Upper lobe of left lung (tissue), 6 donors: Measurements from ENCODE around the gene HTRA1. TPM values are rescaled to one million over a fixed set of nuclear protein-coding genes. Genes with fewer than 3 reads are reported as not detected.

Experiments
- ATAC-seq, 2 donors: fragments of 200-7000 bp; cut with Tn5 transposase; one replicate each; pipeline ENCODE4 v1.9.1; 2022; ENCODE audit warnings: mild to moderate bottlenecking in 2 of 2, moderate library complexity in 2 of 2; ENCODE audit not compliant: low FRiP score in 2 of 2
- DNase-seq, 2 donors: peaks; one replicate each; pipeline ENCODE4 v3.0.0-alpha.2; 2019 to 2020
- H3K27ac ChIP-seq, 4 donors: fragments of 200-600 bp; sonication (generic); one replicate each; pipeline ENCODE4 v1.5.1; 2016 to 2019
- H3K27me3 ChIP-seq, 4 donors: fragments of 200-600 bp; sonication (generic); one replicate each; pipeline ENCODE4 v1.5.1; 2017 to 2019
- H3K36me3 ChIP-seq, 4 donors: fragments of 200-600 bp; sonication (generic); one replicate each; pipeline ENCODE4 v1.5.1; 2016 to 2019
- H3K4me1 ChIP-seq, 4 donors: fragments of 200-600 bp; sonication (generic); one replicate each; pipeline ENCODE4 v1.5.1; 2018 to 2019
- H3K4me3 ChIP-seq, 4 donors: fragments of 200-600 bp; sonication (generic); one replicate each; pipeline ENCODE4 v1.5.1; 2017 to 2019; ENCODE audit warnings: mild to moderate bottlenecking in 2 of 4, moderate library complexity in 1 of 4
- H3K9me3 ChIP-seq, 4 donors: fragments of 200-600 bp; sonication (generic); one replicate each; pipeline ENCODE4 v1.5.1; 2018 to 2019
- EP300 ChIP-seq, 4 donors: sonication (generic); formaldehyde crosslinking; IDR thresholded peaks; one replicate each; pipeline ENCODE4 v1.5.1; 2017; ENCODE audit warnings: antibody characterized with exemption in 4 of 4, control low read depth in 2 of 4
- POLR2A ChIP-seq, 4 donors: fragments of 450-650 bp; IDR thresholded peaks; one replicate each; pipeline ENCODE4 v1.5.1; 2016 to 2017; ENCODE audit warnings: antibody characterized with exemption in 4 of 4, mild to moderate bottlenecking in 2 of 4
- POLR2AphosphoS5 ChIP-seq, 2 donors: sonication (generic); formaldehyde crosslinking; IDR thresholded peaks; one replicate each; pipeline ENCODE4 v1.5.1; 2017; ENCODE audit warnings: antibody characterized with exemption in 2 of 2
- WGBS, 2 donors: methylation state at CpG; one replicate each; pipeline ENCODE4 v1.1.5; 2017 to 2018; 5-methylcytosine and 5-hydroxymethylcytosine counted together
- total RNA-seq, 6 donors: library from RNA; depleted of rRNA in 4 of 6; stranded (reverse); fragments of >200 nt in 4 of 6; gene quantifications; one replicate each; pipeline versions ENCODE4 v1.1.0 to v1.2.1, GENCODE V29; 2016 to 2021
- TF ChIP-seq, protein P1 (sequence below), 6 experiments: fragments of 450-650 bp in 4 of 6; fragments of 200-600 bp in 2 of 6; sonication (generic) in 2 of 6; IDR thresholded peaks; one replicate each; pipeline ENCODE4 v1.5.1; 2016 to 2019; ENCODE audit warnings: antibody characterized with exemption in 6 of 6
- donor health status: DM: no; HTN: no; CAD: no; lungs with moderate emphysema.
- donor health status: DM: no; HTN: yes; CAD: no; lungs with severe emphysema.

HTRA1 gene
- total RNA-seq, 6 donors from 2014 or later = 20.7 to 72.8 (median 36.2) TPM

DNA sequence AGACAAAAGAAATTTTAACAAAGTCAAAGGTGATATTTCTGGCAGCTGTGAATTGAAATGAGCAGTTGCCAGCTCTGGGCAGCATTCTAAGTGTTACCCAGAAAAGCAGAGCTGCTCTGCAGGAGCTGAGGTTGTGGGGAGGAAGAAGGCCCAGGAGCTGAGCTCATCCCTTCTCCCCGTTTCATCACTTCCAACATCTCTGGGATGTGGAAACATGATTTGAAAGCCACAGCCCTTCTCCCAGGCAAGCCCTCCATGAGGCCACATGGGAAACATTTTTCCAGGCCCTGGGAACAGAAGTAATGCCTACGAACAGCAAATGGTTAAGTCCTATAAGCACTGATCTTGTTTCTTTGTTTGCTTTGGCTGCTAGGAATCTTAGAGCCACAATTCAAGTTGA is 88.3 kb downstream of the HTRA1 start:
- no peak for ATAC-seq

DNA sequence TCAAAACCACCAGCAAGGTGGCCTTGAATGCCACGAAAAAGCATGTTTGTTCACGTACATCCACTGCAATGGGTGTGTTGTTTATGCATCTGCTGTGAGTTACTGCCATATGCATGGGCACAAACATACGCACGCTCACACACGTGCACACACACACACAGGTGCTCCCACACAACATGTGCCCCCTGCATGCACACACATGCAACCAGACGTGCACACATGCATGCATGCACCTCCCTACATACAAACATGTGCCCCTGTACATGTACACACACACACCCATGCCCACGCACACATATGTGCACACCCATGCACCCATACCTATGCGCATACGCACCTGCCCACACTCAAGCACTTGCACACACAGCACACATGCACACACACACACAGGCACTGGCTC is 89.1 kb downstream of the HTRA1 start:
- H3K9me3 ChIP-seq = no peaks in the 10 kb centered on the region
- no peak overlapping the region for H3K4me3 ChIP-seq
- H3K27ac ChIP-seq = peak overlapping the region in 1 of 4 donors; percentile 37
- 91 to 96% methylated on average over 8 to 9 of the region's 9 CpGs for WGBS, 2 donors
- DNase-seq (no peak), ATAC-seq (peak in 1 of 2 donors; percentile 27)
- no peaks in the 10 kb centered on the region for H3K36me3 ChIP-seq
- no peaks in the 10 kb centered on the region for H3K27me3 ChIP-seq
- peaks cover 0 to 25% (median 9%) of the 10 kb centered on the region in 4 donors for H3K4me1 ChIP-seq
- TF ChIP-seq EP300 (IDR thresholded peaks at IDR 0.05) (no peak), POLR2AphosphoS5 (IDR thresholded peaks at IDR 0.05) (no peak), POLR2A (IDR thresholded peaks at IDR 0.05) (no peak)
- TF ChIP-seq, protein P1, sequence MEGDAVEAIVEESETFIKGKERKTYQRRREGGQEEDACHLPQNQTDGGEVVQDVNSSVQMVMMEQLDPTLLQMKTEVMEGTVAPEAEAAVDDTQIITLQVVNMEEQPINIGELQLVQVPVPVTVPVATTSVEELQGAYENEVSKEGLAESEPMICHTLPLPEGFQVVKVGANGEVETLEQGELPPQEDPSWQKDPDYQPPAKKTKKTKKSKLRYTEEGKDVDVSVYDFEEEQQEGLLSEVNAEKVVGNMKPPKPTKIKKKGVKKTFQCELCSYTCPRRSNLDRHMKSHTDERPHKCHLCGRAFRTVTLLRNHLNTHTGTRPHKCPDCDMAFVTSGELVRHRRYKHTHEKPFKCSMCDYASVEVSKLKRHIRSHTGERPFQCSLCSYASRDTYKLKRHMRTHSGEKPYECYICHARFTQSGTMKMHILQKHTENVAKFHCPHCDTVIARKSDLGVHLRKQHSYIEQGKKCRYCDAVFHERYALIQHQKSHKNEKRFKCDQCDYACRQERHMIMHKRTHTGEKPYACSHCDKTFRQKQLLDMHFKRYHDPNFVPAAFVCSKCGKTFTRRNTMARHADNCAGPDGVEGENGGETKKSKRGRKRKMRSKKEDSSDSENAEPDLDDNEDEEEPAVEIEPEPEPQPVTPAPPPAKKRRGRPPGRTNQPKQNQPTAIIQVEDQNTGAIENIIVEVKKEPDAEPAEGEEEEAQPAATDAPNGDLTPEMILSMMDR (IDR thresholded peaks at IDR 0.05) = no peak

More for the DNA sequence above, 88.3 kb downstream of the HTRA1 start:
- DNase-seq = peak in 1 of 2 donors; percentile 12
- Histone ChIP-seq H3K9me3 (no peaks in the 10 kb centered on the region), H3K4me1 (peaks cover 0 to 25% (median 9%) of the 10 kb centered on the region in 4 donors), H3K27me3 (no peaks in the 10 kb centered on the region), H3K36me3 (no peaks in the 10 kb centered on the region), H3K27ac (peak overlapping the region in 1 of 4 donors; percentile 32), H3K4me3 (no peak overlapping the region)
- TF ChIP-seq EP300 (IDR thresholded peaks at IDR 0.05) = no peak
- TF ChIP-seq POLR2AphosphoS5 (IDR thresholded peaks at IDR 0.05) = no peak
- TF ChIP-seq POLR2A (IDR thresholded peaks at IDR 0.05) = no peak
- TF ChIP-seq, protein P1 (IDR thresholded peaks at IDR 0.05) = no peak
- 71 to 80% methylated on average over 2 of the region's 2 CpGs for WGBS, 2 donors

DNA sequence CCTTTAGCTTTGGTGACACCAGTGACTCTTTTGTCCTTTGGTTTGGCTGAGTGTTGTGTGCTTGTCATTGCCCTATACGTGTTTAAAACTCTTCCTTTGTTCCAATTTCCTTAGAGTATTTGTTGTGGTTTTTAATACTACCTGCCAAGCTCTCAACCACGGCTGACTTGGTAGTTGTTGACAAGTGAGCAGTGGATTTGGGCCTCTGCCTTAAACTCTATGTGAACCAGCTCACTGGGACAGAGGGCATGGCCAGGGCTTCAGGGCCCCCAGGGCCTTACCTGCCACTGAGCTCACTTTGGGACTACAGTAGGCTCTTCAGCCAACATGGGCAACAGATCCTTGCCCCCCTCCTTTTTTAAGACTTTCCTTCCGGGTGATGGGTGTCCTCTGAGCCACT is 89.6 kb downstream of the HTRA1 start:
- DNase-seq = peak in 1 of 2 donors; percentile 19
- TF ChIP-seq POLR2AphosphoS5 (IDR thresholded peaks at IDR 0.05) (no peak), POLR2A (IDR thresholded peaks at IDR 0.05) (no peak), EP300 (IDR thresholded peaks at IDR 0.05) (no peak)
- TF ChIP-seq, protein P1 (IDR thresholded peaks at IDR 0.05) = no peak
- Histone ChIP-seq H3K4me3 (no peak overlapping the region), H3K27ac (peak overlapping the region in 2 of 4 donors; percentile 37 to 49), H3K4me1 (peaks cover 0 to 25% (median 9%) of the 10 kb centered on the region in 4 donors), H3K27me3 (no peaks in the 10 kb centered on the region), H3K9me3 (no peaks in the 10 kb centered on the region), H3K36me3 (no peaks in the 10 kb centered on the region)
- ATAC-seq = peak in 1 of 2 donors; percentile 2
- 46 to 58% methylated on average over 3 of the region's 3 CpGs for WGBS, 2 donors

DNA sequence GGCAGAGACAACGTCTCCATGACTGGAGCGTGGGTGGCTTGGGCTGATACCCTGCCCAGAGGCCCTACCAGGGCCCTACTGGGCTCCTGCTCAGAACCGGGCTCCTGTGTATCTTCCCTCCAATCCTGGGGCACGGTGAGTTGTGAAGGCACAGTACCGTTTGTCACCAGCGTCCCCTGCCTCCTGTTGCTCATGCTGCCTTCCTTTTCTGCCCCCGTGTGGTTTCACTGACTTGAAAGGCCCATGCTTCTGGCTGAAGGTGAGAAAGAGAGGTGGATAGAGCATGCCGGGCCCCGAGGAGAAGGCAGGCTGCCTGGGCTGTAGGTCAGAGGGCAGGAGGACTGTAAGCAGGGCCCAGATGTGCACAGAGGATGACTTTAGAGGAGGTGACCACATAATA is 90.1 kb downstream of the HTRA1 start:
- Histone ChIP-seq H3K4me1 (peaks cover 0 to 25% (median 9%) of the 10 kb centered on the region in 4 donors), H3K27me3 (no peaks in the 10 kb centered on the region), H3K4me3 (no peak overlapping the region), H3K9me3 (no peaks in the 10 kb centered on the region), H3K36me3 (no peaks in the 10 kb centered on the region), H3K27ac (peak overlapping the region in 2 of 4 donors; percentile 37 to 49)
- WGBS, 2 donors = 43 to 61% methylated on average over 8 to 9 of the region's 9 CpGs
- DNase-seq (peak in 1 of 2 donors; percentile 20), ATAC-seq (peak in 1 of 2 donors; percentile 29)
- TF ChIP-seq, protein P1 (IDR thresholded peaks at IDR 0.05) = peak in 1 of 6 experiments; percentile 17
- TF ChIP-seq POLR2AphosphoS5 (IDR thresholded peaks at IDR 0.05) = no peak

DNA sequence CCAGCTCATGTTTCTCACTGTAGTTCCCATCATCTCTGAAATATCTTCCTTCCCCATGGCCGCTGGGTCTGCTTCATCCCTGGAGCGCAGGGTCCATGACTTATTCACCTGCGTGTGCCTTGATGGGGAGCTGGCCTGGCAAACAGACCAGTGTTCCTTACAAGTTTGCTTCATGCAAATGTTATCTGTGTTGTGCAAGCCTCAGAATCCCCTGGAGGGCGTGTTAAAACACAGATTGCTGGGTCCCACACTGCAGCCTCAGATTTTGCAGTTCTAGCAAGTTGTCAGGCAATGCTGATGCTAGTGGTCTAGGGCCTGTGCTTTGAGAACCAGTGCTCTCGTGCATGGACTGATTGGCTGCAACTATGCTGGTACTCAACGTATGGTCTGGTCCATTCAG is 92.0 kb downstream of the HTRA1 start:
- ATAC-seq = no peak
- no peak for TF ChIP-seq EP300 (IDR thresholded peaks at IDR 0.05)
- no peak for TF ChIP-seq POLR2A (IDR thresholded peaks at IDR 0.05)
- TF ChIP-seq, protein P1 (IDR thresholded peaks at IDR 0.05) = no peak
- TF ChIP-seq POLR2AphosphoS5 (IDR thresholded peaks at IDR 0.05) = no peak
- Histone ChIP-seq H3K9me3 (no peaks in the 10 kb centered on the region), H3K36me3 (no peaks in the 10 kb centered on the region), H3K4me1 (peaks cover 0 to 28% (median 9%) of the 10 kb centered on the region in 4 donors), H3K27me3 (no peaks in the 10 kb centered on the region), H3K27ac (peak overlapping the region in 2 of 4 donors; percentile 40 to 64), H3K4me3 (no peak overlapping the region)
- peak in 1 of 2 donors; percentile 23 for DNase-seq
- 92 to 96% methylated on average over 6 of the region's 6 CpGs for WGBS, 2 donors
